ENCODE data around the gene KRTAP10-9. TPM values are rescaled to one million over a fixed set of nuclear protein-coding genes. Genes with fewer than 3 reads are reported as not detected.

KRTAP10-9 gene
- polyA plus RNA-seq, 1 of the 3 experiments (the other 2 are of a cell fraction), result not detected

DNA sequence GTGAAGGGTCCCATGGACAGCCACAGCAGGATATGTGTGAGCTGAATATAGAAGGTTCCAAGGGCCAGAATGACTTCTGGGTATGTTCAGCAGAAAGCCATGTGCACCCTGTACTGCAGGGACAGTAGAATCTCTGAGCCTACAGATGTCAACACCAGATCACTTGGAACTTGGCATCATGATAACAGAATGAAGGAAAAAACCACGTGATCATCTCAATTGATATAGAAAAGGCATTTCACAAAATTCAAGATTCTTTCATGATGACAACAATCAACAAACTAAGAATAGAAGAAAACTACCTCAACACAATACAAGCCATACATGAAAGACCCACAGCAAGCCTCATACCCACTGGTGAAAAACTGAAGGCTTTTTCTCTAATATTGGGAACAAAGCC is 40.7 kb downstream of the KRTAP10-9 start:
- H3K4me3 ChIP-seq (ENCODE audit: low read depth in 2 of 2, low read length in 1 of 2), result no peak overlapping the region
- no peaks in the 10 kb centered on the region for H3K36me3 ChIP-seq (replicated peaks in 1 of 2; ENCODE audit: control insufficient read depth in 1 of 2, insufficient read depth in 2 of 2, low read length in 1 of 2)
- no peaks in the 10 kb centered on the region for H3K79me2 ChIP-seq (ENCODE audit: insufficient read depth)
- ChIA-PET POLR2A (no interaction called here), CTCF (no interaction called here)
- H3F3A ChIP-seq (replicated peaks; ENCODE audit: insufficient read depth), result no peaks in the 10 kb centered on the region
- H3K9me2 ChIP-seq, result 0 out of 2 replicates have a peak, but pooled peaks cover under 1% of the 10 kb centered on the region
- no peaks in the 10 kb centered on the region for H4K20me1 ChIP-seq (ENCODE audit: insufficient read depth)
- no peak overlapping the region for H3K27ac ChIP-seq (ENCODE audit: low read depth in 2 of 2, low read length in 1 of 2)
- DNase-seq, result no peak
- no peaks in the 10 kb centered on the region; the same call in 1 of the 2 replicates for H3K27me3 ChIP-seq (ENCODE audit: insufficient read depth)
- 0% methylated on average over 1 of the region's 1 CpG for WGBS (ENCODE audit: low lambda C conversion rate)
- 0 out of 2 replicates have a peak, but pooled peaks cover 7% of the 10 kb centered on the region for H3K9me3 ChIP-seq
- no peak overlapping the region for H3K9ac ChIP-seq
- no peak overlapping the region for H2AFZ ChIP-seq (ENCODE audit: low read depth)
- H3K4me1 ChIP-seq (ENCODE audit: control insufficient read depth in 1 of 2, insufficient read depth in 2 of 2, low read depth in 1 of 2, low read length in 1 of 2), result peaks cover 0 to 3% of the 10 kb centered on the region in 2 experiments; a peak in 1 of 4 replicates
- TF ChIP-seq POLR2AphosphoS5 (IDR thresholded peaks at IDR 0.05; ENCODE audit: low read depth, low read length) (no peak), FOXM1 (IDR thresholded peaks at IDR 0.05; ENCODE audit: low read depth) (no peak), GABPA (IDR thresholded peaks at IDR 0.05; ENCODE audit: low read depth) (no peak), NRF1 (IDR thresholded peaks at IDR 0.05; ENCODE audit: low read depth, low read length) (no peak)
- no peak overlapping the region for H3K4me2 ChIP-seq

DNA sequence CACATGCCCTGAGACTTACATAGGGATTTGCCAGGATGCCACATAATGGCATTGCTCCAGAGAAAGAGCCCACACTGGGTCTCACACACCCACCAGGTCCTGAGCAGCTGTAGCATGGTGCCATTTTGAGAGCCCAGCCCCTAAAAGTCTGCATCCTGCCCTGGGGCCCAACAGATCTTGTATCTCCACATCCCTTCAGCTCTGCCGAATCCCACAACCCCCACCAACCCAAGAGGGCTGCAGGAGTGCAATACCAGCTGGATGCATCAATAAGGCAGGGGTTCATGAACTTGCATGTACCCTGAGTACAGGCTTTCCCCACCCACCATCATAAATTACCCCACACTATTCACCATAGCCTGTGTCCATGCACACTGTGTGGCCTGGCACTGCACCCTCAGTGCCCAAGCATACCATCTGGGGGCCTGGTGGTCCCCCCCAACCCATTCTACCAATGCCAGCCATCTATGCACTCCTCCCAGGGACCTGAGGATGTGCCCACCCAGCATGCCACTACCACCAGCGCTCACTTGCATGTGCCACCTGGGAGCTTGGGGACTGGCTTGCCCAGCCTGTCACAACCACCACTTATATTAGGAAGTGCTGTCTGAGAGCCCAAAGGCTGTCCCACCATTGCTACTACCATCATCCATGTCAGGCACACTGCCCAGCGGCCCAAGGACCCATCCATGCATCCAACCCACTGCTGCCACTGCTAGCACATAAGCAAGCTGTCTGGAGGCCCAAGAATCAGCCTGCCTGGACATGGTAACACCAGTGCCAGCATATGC is 43.9 kb downstream of the KRTAP10-9 start:
- 3% methylated on average over 3 of the region's 3 CpGs for WGBS (ENCODE audit: low lambda C conversion rate)
- Histone ChIP-seq H3K4me2 (no peak overlapping the region), H3K4me3 (ENCODE audit: low read depth in 2 of 2, low read length in 1 of 2) (no peak overlapping the region), H3K36me3 (replicated peaks in 1 of 2; ENCODE audit: control insufficient read depth in 1 of 2, insufficient read depth in 2 of 2, low read length in 1 of 2) (no peaks in the 10 kb centered on the region), H3K27ac (ENCODE audit: low read depth in 2 of 2, low read length in 1 of 2) (no peak overlapping the region), H2AFZ (ENCODE audit: low read depth) (no peak overlapping the region), H3F3A (replicated peaks; ENCODE audit: insufficient read depth) (no peaks in the 10 kb centered on the region), H3K27me3 (ENCODE audit: insufficient read depth) (0 out of 2 replicates have a peak, but pooled peaks cover 10% of the 10 kb centered on the region), H3K9me2 (no peaks in the 10 kb centered on the region), H3K9ac (no peak overlapping the region), H3K9me3 (0 out of 2 replicates have a peak, but pooled peaks cover 7% of the 10 kb centered on the region), H3K4me1 (ENCODE audit: control insufficient read depth in 1 of 2, insufficient read depth in 2 of 2, low read depth in 1 of 2, low read length in 1 of 2) (peaks cover 0 to 3% of the 10 kb centered on the region in 2 experiments; a peak in 1 of 4 replicates), H3K79me2 (ENCODE audit: insufficient read depth) (no peaks in the 10 kb centered on the region), H4K20me1 (ENCODE audit: insufficient read depth) (no peaks in the 10 kb centered on the region)
- POLR2A ChIA-PET, result no interaction called here
- CTCF ChIA-PET, result no interaction called here
- no peak for DNase-seq
- TF ChIP-seq GATA2 (CRISPR knock-in tag; IDR thresholded peaks at IDR 0.05) (no peak), MEF2A (IDR thresholded peaks at IDR 0.05; ENCODE audit: borderline replicate concordance, low read depth) (no peak), FOXM1 (IDR thresholded peaks at IDR 0.05; ENCODE audit: low read depth) (no peak), TAF1 (IDR thresholded peaks at IDR 0.05; ENCODE audit: borderline replicate concordance, low read depth, low read length) (no peak), SMC3 (IDR thresholded peaks at IDR 0.05; ENCODE audit: low read depth, low read length) (no peak), FOSL2 (IDR thresholded peaks at IDR 0.05; ENCODE audit: borderline replicate concordance, low read depth) (no peak)
- TF ChIP-seq, protein P1, sequence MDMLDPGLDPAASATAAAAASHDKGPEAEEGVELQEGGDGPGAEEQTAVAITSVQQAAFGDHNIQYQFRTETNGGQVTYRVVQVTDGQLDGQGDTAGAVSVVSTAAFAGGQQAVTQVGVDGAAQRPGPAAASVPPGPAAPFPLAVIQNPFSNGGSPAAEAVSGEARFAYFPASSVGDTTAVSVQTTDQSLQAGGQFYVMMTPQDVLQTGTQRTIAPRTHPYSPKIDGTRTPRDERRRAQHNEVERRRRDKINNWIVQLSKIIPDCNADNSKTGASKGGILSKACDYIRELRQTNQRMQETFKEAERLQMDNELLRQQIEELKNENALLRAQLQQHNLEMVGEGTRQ (IDR thresholded peaks at IDR 0.05; ENCODE audit: borderline replicate concordance, low read depth, low read length), result no peak
- TF ChIP-seq, protein P2, sequence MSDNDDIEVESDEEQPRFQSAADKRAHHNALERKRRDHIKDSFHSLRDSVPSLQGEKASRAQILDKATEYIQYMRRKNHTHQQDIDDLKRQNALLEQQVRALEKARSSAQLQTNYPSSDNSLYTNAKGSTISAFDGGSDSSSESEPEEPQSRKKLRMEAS (IDR thresholded peaks at IDR 0.05; ENCODE audit: low read depth), result no peak
- TF ChIP-seq, protein P3, sequence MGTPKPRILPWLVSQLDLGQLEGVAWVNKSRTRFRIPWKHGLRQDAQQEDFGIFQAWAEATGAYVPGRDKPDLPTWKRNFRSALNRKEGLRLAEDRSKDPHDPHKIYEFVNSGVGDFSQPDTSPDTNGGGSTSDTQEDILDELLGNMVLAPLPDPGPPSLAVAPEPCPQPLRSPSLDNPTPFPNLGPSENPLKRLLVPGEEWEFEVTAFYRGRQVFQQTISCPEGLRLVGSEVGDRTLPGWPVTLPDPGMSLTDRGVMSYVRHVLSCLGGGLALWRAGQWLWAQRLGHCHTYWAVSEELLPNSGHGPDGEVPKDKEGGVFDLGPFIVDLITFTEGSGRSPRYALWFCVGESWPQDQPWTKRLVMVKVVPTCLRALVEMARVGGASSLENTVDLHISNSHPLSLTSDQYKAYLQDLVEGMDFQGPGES (IDR thresholded peaks at IDR 0.05; ENCODE audit: low read depth, low read length), result no peak
